ENCODE measurements around the gene SCUBE3.

GRCh38 chr6:35236223-35236622 lies 22.5 kb downstream of the SCUBE3 start:
- TF ChIP-seq ZNF561 (CRISPR knock-in tag; conservative IDR thresholded peaks at IDR 0.05) (no peak), ZNF146 (CRISPR knock-in tag; IDR thresholded peaks at IDR 0.05; ENCODE audit: unreplicated experiment) (no peak), CREB1 (IDR thresholded peaks at IDR 0.05) (no peak), CREB1 (CRISPR knock-in tag; IDR thresholded peaks at IDR 0.05) (no peak), ARHGAP35 (IDR thresholded peaks at IDR 0.05; ENCODE audit: partially characterized antibody) (no peak), ELK1 (CRISPR knock-in tag; IDR thresholded peaks at IDR 0.05) (no peak)
